Measurements from ENCODE around the gene BICD1. TPM values are rescaled to one million over a fixed set of nuclear protein-coding genes. Genes with fewer than 3 reads are reported as not detected.

The BICD1 gene
- total and polyA plus RNA-seq, 2 donors (not counting 3 experiments of a cell fraction or from before 2014, with no cell fraction given) = 12.2 to 51.0 TPM

GRCh38 chr12:32155961-32156529, 49.4 kb downstream of the BICD1 start:
- DNase-seq (ENCODE audit: low read depth, low spot score) (no peak), FAIRE-seq (no peak)
- no peaks in the 10 kb centered on the region for H3K36me3 ChIP-seq (ENCODE audit: control insufficient read depth in 2 of 2, extremely low read depth in 1 of 2, insufficient read depth in 2 of 2, low read length in 2 of 2)
- no peaks in the 10 kb centered on the region for H4K20me1 ChIP-seq (replicated peaks; ENCODE audit: control insufficient read depth, extremely low read depth, insufficient read depth, low read length)
- dilution Hi-C loops (cut with MboI; ENCODE audit: extremely low pct_ligation_motif_present, low sequenced_read_pairs) (no loop called here), intact Hi-C loops (cut with micrococcal nuclease) (loop anchor here (1.0 kb wide), 1 partner anchor 7 kb away; no protein-coding TSS in a partner anchor)
- no peak overlapping the region for H3K9ac ChIP-seq (replicated peaks; ENCODE audit: extremely low read depth, insufficient read depth, low read length)
- H3K9me3 ChIP-seq (replicated peaks; ENCODE audit: control insufficient read depth, insufficient read depth, low read length) = no peaks in the 10 kb centered on the region
- no peak overlapping the region for H3K4me2 ChIP-seq (ENCODE audit: insufficient read depth, low read length)
- no peak overlapping the region for H2AFZ ChIP-seq (ENCODE audit: low read depth, low read length)
- BruUV-seq (replicated peaks) = no TSS peak
- H3K9me1 ChIP-seq (replicated peaks; ENCODE audit: control insufficient read depth, extremely low read depth, insufficient read depth, low read length) = no peaks in the 10 kb centered on the region
- no peak overlapping the region for H3K4me3 ChIP-seq (replicated peaks in 1 of 3; ENCODE audit: insufficient read depth in 1 of 3, low read depth in 1 of 3, low read length in 3 of 3)
- no peak overlapping the region for H3K27ac ChIP-seq (ENCODE audit: insufficient read depth, low read depth, low read length)
- ChIA-PET POLR2A (no interaction called here), CTCF (interaction anchor here (2.6 to 3.0 kb wide), 2 partner anchors 16 to 503 kb away, joined by 7 read pairs; no protein-coding TSS in a partner anchor)
- H3K27me3 ChIP-seq (ENCODE audit: control insufficient read depth in 2 of 2, insufficient read depth in 2 of 2, low read length in 2 of 2) = no peaks in the 10 kb centered on the region
- TF ChIP-seq FOS (IDR thresholded peaks at IDR 0.05; ENCODE audit: borderline replicate concordance, insufficient read depth, low read length) (no peak), POLR2A (IDR thresholded peaks at IDR 0.05; ENCODE audit: low read depth, low read length) (no peak), JUN (IDR thresholded peaks at IDR 0.05; ENCODE audit: borderline replicate concordance, insufficient read depth, insufficient read length, low read depth) (no peak), MYC (IDR thresholded peaks at IDR 0.05; ENCODE audit: low read depth, low read length) (no peak), CTCF (IDR thresholded peaks at IDR 0.05; ENCODE audit: extremely low read depth in 1 of 2, insufficient read depth in 1 of 2, low read depth in 1 of 2, low read length in 2 of 2) (no peak)
- H3K79me2 ChIP-seq (ENCODE audit: control insufficient read depth, insufficient read depth, low read length) = no peaks in the 10 kb centered on the region
- no peaks in the 10 kb centered on the region for H3K4me1 ChIP-seq (ENCODE audit: control insufficient read depth, extremely low read depth, insufficient read depth, low read length)

DNA sequence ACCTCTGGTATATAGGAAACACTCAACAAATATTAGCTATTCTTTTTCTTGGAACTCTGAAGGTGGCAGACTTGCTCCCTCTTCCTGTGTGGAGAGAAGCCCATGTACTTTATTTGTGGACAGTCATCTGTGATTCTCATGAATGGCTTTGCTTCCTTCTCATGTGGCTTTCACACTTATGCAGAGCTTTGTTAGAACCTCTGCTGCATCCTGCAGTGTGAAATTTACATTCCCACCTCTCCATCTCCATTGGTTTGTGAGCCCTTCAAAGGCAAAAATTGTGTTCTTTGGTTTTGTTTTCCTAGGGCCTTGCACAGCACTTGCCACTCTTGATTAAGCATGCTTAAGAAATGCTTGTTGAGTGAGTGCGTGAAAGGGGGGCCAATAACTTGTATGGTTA, 51.9 kb downstream of the BICD1 start:
- H3K4me3 ChIP-seq (replicated peaks in 1 of 3; ENCODE audit: insufficient read depth in 1 of 3, low read depth in 1 of 3, low read length in 3 of 3) = no peak overlapping the region
- H3K27ac ChIP-seq (ENCODE audit: insufficient read depth, low read depth, low read length) = no peak overlapping the region
- intact Hi-C loops (cut with micrococcal nuclease) (no loop called here), dilution Hi-C loops (cut with MboI; ENCODE audit: extremely low pct_ligation_motif_present, low sequenced_read_pairs) (no loop called here)
- TF ChIP-seq POLR2AphosphoS5 (IDR thresholded peaks at IDR 0.05; ENCODE audit: insufficient read depth, low read depth, low read length) = no peak
- no peak for TF ChIP-seq FOS (IDR thresholded peaks at IDR 0.05; ENCODE audit: borderline replicate concordance, insufficient read depth, low read length)
- no peak for TF ChIP-seq POLR2A (IDR thresholded peaks at IDR 0.05; ENCODE audit: low read depth, low read length)
- TF ChIP-seq JUN (IDR thresholded peaks at IDR 0.05; ENCODE audit: borderline replicate concordance, insufficient read depth, insufficient read length, low read depth) = no peak
- TF ChIP-seq, protein P1, sequence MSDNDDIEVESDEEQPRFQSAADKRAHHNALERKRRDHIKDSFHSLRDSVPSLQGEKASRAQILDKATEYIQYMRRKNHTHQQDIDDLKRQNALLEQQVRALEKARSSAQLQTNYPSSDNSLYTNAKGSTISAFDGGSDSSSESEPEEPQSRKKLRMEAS (IDR thresholded peaks at IDR 0.05; ENCODE audit: insufficient read depth, insufficient read length) = no peak
- no peak for TF ChIP-seq CTCF (IDR thresholded peaks at IDR 0.05; ENCODE audit: extremely low read depth in 1 of 2, insufficient read depth in 1 of 2, low read depth in 1 of 2, low read length in 2 of 2)
- no peak for TF ChIP-seq MYC (IDR thresholded peaks at IDR 0.05; ENCODE audit: low read depth, low read length)
- TF ChIP-seq GATA2 (IDR thresholded peaks at IDR 0.05; ENCODE audit: insufficient read depth, insufficient read length, low read depth, low read length) = no peak
- no peak for TF ChIP-seq EZH2 (IDR thresholded peaks at IDR 0.05; ENCODE audit: borderline replicate concordance, low read depth, low read length, severe bottlenecking)
- DNase-seq (ENCODE audit: low read depth, low spot score) (no peak), FAIRE-seq (no peak)
- no TSS peak for BruUV-seq (replicated peaks)
- no peaks in the 10 kb centered on the region for H3K9me1 ChIP-seq (replicated peaks; ENCODE audit: control insufficient read depth, extremely low read depth, insufficient read depth, low read length)
- peaks cover 2% of the 10 kb centered on the region for H3K79me2 ChIP-seq (ENCODE audit: control insufficient read depth, insufficient read depth, low read length)
- no peaks in the 10 kb centered on the region for H4K20me1 ChIP-seq (replicated peaks; ENCODE audit: control insufficient read depth, extremely low read depth, insufficient read depth, low read length)
- H3K36me3 ChIP-seq (ENCODE audit: control insufficient read depth in 2 of 2, extremely low read depth in 1 of 2, insufficient read depth in 2 of 2, low read length in 2 of 2) = no peaks in the 10 kb centered on the region
- H3K27me3 ChIP-seq (ENCODE audit: control insufficient read depth in 2 of 2, insufficient read depth in 2 of 2, low read length in 2 of 2) = no peaks in the 10 kb centered on the region
- H2AFZ ChIP-seq (ENCODE audit: low read depth, low read length) = no peak overlapping the region
- no peak overlapping the region for H3K9ac ChIP-seq (replicated peaks; ENCODE audit: extremely low read depth, insufficient read depth, low read length)
- H3K4me2 ChIP-seq (ENCODE audit: insufficient read depth, low read length) = no peak overlapping the region
- peaks cover 6% of the 10 kb centered on the region for H3K4me1 ChIP-seq (ENCODE audit: control insufficient read depth, extremely low read depth, insufficient read depth, low read length)
- ChIA-PET POLR2A (no interaction called here), CTCF (interaction anchor here (0.9 to 1.5 kb wide), 2 partner anchors 22 to 98 kb away, joined by 3 to 7 read pairs; no protein-coding TSS in a partner anchor)
- H3K9me3 ChIP-seq (replicated peaks; ENCODE audit: control insufficient read depth, insufficient read depth, low read length) = no peaks in the 10 kb centered on the region
